Activated naive CD8-positive, alpha-beta T cell treated with anti-CD3 and anti-CD28 coated beads, Interleukin-2, amount 50 U/mL, for 24 hours (primary cell): ENCODE data around the gene INPP4B.
"Not testable (repeated sequence)": the region's sequence is repeated elsewhere in the genome, so short reads cannot be mapped to it uniquely, and the experiment has no call there.

Experiments
- ATAC-seq: fragments of 150-1000 bp; cut with Tn5 transposase; one replicate; pipeline ENCODE4 v1.10.0; 2021
- DNase-seq: peaks from one replicate; pipeline ENCODE4 v3.0.0; 2021
- H3K27ac Mint-ChIP-seq: one replicate; pipeline ENCODE4 v1.8.0; 2021; ENCODE audit warnings: mild to moderate bottlenecking, mixed read lengths
- H3K27me3 Mint-ChIP-seq: one replicate; pipeline ENCODE4 v1.8.0; 2021; ENCODE audit warnings: mixed read lengths
- H3K36me3 Mint-ChIP-seq: one replicate; pipeline ENCODE4 v1.8.0; 2021; ENCODE audit warnings: low read depth, mixed read lengths
- H3K4me1 Mint-ChIP-seq: one replicate; pipeline ENCODE4 v1.8.0; 2021; ENCODE audit warnings: mixed read lengths
- H3K4me3 Mint-ChIP-seq: one replicate; pipeline ENCODE4 v1.8.0; 2021; ENCODE audit warnings: mild to moderate bottlenecking, moderate library complexity, mixed read lengths
- H3K9me3 Mint-ChIP-seq: one replicate; pipeline ENCODE4 v1.8.0; 2021; ENCODE audit warnings: mixed read lengths

The INPP4B gene

DNA sequence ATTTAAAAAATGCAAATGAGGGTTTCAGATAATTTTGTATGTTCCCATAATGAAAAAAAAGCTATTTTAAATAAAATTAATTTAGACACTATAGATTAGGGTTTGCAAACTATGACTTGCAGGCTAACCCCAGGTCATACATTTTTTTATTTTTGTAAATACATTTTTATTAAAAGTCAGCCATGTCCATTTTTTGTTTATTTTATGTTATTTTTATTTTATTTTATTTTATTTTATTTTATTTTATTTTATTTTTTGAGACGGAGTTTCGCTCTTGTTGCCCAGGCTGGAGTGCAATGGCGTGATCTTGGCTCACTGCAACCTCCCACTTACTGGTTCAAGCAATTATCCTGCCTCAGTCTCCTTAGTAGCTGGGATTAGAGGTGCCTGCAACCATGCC, 749.1 kb downstream of the INPP4B start:
- H3K27me3 Mint-ChIP-seq: no peaks in the 10 kb centered on the region
- DNase-seq: no peak
- H3K9me3 Mint-ChIP-seq: no peaks in the 10 kb centered on the region
- peaks cover 5% of the 10 kb centered on the region for H3K4me1 Mint-ChIP-seq
- no peak for ATAC-seq
- H3K4me3 Mint-ChIP-seq: no peak overlapping the region
- H3K36me3 Mint-ChIP-seq: peaks cover 39% of the 10 kb centered on the region
- no peak overlapping the region for H3K27ac Mint-ChIP-seq

DNA sequence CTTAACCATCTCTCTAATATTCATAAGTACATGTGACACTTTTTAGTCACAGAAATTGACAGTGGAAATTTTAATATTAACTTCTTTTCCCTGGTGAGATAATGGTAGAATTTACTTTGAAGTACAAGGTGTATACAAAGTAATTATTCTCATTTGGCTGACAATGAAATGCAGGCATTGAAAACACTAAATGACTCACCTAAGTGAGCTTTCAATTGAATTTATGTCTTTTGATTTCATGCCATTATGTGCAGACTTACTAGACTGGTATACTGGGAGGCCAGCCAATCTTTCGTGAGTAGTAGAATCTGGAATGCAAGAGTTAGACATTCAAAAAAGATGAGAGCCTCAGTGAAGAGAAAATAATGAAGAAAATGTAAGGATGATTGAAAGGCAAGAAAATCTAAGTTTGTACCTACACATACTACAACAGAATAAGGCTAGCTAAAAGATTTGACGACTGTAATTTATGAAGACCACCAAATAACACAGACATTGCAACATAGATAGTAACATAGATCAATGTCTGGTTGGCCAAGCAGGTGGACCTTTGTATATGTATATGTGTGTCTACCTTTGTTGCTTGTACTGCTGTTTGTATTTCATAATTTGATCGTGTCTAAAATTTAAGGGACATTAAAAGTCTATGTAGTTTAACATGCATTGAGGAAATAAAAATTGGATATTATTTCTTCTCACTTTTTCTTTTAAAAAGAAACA, 750.1 kb downstream of the INPP4B start:
- Mint-ChIP-seq H3K27me3 (no peaks in the 10 kb centered on the region), H3K4me3 (no peak overlapping the region), H3K36me3 (peaks cover 33% of the 10 kb centered on the region), H3K9me3 (no peaks in the 10 kb centered on the region), H3K4me1 (peaks cover 5% of the 10 kb centered on the region), H3K27ac (no peak overlapping the region)
- ATAC-seq: no peak
- DNase-seq: no peak

DNA sequence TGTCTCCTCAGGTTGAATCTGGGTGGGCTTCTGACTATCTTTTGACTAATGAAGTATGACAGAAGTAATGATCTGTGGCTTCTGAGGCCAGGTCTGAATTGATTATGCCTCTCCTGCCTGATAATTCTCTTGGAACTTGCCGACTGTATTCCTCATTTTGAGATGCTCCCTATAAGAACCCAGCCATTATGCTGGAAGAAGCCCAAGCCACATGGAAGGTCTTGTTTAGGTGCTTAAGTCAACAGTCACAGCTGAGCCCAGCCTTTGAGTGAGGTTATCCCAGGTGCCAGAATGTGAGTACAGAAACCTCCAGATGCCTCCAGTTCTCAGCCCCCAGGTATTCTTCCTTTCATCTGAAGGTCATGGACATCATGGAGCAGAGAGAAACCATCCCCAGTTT, 753.2 kb downstream of the INPP4B start:
- Mint-ChIP-seq H3K27me3 (no peaks in the 10 kb centered on the region), H3K4me1 (peaks cover 1% of the 10 kb centered on the region), H3K36me3 (peaks cover 24% of the 10 kb centered on the region), H3K4me3 (no peak overlapping the region), H3K9me3 (no peaks in the 10 kb centered on the region), H3K27ac (no peak overlapping the region)
- ATAC-seq (no peak), DNase-seq (no peak)

DNA sequence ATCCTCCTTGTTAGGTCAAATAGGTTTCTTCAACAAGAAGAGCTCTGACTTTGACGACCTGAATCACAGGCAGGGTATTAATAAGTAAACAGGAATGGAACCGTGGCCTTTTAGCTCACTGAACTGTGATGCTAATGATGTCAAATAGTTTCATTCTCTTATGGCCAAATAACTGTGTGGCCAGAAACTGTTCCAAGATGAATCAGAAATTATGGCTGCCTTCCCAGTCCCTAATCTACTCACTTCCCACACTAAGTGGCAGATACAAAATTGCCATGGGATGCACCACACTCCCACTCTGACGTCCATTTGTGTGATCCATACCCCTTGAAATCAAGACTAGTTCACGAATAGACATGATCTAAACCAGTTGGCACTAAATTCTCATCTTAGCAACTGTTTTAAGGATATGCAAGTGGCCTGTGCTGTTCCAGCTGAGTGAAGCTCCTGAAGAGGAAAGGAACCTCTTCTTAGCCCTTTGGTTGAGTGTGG, 754.4 kb downstream of the INPP4B start:
- H3K27ac Mint-ChIP-seq: no peak overlapping the region
- no peaks in the 10 kb centered on the region for H3K4me1 Mint-ChIP-seq
- peaks cover 26% of the 10 kb centered on the region for H3K36me3 Mint-ChIP-seq
- no peak overlapping the region for H3K4me3 Mint-ChIP-seq
- no peaks in the 10 kb centered on the region for H3K27me3 Mint-ChIP-seq
- DNase-seq (no peak), ATAC-seq (no peak)
- no peaks in the 10 kb centered on the region for H3K9me3 Mint-ChIP-seq

DNA sequence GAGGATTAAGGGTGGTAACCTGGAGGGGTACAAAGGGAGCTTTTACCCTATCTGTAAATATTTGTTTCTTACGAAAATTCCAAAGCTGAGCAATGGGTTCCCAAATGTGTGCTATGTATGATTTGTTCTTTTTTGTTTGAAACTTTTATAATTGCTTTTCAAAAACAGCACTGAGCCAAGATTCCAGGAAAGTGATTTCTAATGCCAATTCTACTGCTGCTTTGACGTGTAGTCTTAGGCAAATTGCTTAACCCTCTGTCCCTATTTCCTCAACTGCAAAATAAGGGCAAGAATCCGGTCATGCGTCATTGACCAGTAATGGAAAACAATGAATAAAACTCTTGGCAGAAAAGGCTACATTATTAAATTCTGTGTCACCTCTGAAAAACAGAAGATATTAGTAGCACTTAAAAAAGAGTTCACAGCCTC, 755.0 kb downstream of the INPP4B start:
- H3K27ac Mint-ChIP-seq: no peak overlapping the region
- no peaks in the 10 kb centered on the region for H3K9me3 Mint-ChIP-seq
- peaks cover 29% of the 10 kb centered on the region for H3K36me3 Mint-ChIP-seq
- H3K4me3 Mint-ChIP-seq: no peak overlapping the region
- H3K4me1 Mint-ChIP-seq: no peaks in the 10 kb centered on the region
- H3K27me3 Mint-ChIP-seq: no peaks in the 10 kb centered on the region
- no peak for DNase-seq
- ATAC-seq: no peak

DNA sequence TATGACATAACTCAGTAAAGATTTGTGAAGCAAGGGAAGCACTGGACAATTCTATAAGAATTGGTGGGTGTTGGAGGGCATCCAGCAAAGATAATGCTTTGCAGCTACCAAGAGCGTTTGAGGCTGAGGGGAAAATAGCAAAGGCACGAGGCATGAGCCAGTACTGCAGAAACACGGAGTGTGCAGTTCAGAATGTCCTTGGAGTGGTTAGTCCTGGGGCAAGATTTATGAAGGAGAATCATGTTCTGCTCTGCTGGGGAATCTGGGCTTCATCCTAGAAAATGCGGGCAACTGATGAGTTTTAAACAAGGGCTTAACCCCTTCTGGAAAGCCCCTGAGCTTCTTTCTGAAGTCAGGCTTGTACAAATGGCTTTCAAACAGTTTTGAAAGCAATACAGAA, 757.2 kb downstream of the INPP4B start:
- Mint-ChIP-seq H3K36me3 (peaks cover 23% of the 10 kb centered on the region), H3K27me3 (no peaks in the 10 kb centered on the region), H3K4me3 (no peak overlapping the region), H3K27ac (no peak overlapping the region), H3K4me1 (no peaks in the 10 kb centered on the region), H3K9me3 (no peaks in the 10 kb centered on the region)
- DNase-seq (no peak), ATAC-seq (no peak)

DNA sequence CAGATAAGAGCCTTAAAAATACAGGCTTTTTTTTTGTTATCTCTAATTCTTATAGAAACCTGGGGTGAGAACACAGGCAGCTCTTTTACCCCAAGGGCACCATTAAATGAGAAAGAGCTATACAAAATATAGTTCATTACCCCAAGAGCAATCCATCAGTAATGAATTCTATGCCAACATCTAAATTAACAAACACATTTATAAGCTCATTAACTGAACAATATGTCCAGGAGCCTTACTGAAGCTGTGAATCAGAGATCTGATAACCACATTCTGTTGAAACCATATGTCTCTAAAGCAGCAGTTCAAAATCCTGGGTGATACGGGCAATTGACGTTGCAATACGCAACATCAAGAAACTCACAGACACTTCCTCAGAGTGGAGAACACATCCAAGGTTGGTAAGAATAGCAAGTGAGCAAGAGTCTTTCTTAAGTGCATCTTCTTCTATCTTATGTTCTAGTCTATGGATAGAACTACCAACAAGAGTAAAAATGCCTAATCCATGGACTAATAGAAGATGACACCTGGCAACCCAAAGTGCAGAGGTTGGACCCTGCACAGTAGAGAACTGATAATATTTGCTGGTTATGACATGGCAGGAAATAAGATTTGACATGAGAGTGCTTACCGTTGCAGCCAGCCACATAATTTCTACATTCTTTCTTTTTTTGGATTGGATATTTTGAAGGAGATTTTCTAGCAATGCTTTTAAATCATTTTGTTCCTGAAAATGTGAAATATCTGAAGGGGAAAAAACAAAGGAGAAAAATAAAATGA, 760.4 kb downstream of the INPP4B start:
- Mint-ChIP-seq H3K27ac (no peak overlapping the region), H3K27me3 (no peaks in the 10 kb centered on the region), H3K9me3 (no peaks in the 10 kb centered on the region), H3K4me1 (no peaks in the 10 kb centered on the region), H3K4me3 (no peak overlapping the region), H3K36me3 (peaks cover 32% of the 10 kb centered on the region)
- no peak for DNase-seq
- no peak for ATAC-seq

DNA sequence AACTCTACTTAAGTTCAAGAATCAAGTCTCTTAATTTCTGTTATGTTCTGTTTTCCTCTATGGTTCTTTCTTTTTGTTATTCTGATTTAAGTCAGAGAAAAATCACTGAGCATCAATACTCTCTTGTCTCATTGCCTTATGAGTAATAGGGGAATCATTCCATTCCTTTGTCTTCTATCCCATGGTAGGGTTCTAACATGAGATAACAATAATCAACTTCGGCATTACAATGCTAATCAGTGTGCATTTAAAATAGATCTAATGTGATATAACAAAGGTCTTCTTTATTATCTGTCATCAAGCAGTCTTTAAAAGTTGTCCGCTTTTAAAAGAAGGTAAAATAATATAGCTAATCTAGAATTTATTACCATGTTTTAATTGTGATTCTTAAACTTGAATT, 762.8 kb downstream of the INPP4B start:
- ATAC-seq (no peak), DNase-seq (no peak)
- no peaks in the 10 kb centered on the region for H3K9me3 Mint-ChIP-seq
- no peaks in the 10 kb centered on the region for H3K27me3 Mint-ChIP-seq
- H3K4me1 Mint-ChIP-seq: no peaks in the 10 kb centered on the region
- no peak overlapping the region for H3K4me3 Mint-ChIP-seq
- H3K36me3 Mint-ChIP-seq: peaks cover 35% of the 10 kb centered on the region
- no peak overlapping the region for H3K27ac Mint-ChIP-seq

DNA sequence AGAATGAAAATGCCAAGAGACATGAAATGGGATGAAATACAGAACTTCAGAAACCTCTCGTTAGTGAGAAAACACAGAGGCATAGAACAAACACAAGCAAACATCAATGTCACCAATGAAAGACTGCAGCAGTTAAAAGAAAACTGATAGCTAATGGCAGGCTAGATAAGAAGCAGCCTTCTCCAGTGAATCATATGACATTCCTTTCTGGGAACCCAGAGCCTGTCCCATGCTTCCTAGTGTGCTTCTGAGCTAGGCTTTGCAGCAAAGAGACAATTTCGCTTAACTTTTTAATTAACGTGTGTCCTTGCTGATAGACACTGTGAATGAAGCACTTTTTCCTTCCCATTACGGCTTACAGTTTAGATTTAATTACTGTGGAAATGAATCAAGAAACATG, 765.1 kb downstream of the INPP4B start:
- Mint-ChIP-seq H3K27ac (no peak overlapping the region), H3K4me3 (no peak overlapping the region), H3K27me3 (no peaks in the 10 kb centered on the region), H3K36me3 (peaks cover 41% of the 10 kb centered on the region), H3K4me1 (no peaks in the 10 kb centered on the region), H3K9me3 (no peaks in the 10 kb centered on the region)
- no peak for DNase-seq
- no peak for ATAC-seq

DNA sequence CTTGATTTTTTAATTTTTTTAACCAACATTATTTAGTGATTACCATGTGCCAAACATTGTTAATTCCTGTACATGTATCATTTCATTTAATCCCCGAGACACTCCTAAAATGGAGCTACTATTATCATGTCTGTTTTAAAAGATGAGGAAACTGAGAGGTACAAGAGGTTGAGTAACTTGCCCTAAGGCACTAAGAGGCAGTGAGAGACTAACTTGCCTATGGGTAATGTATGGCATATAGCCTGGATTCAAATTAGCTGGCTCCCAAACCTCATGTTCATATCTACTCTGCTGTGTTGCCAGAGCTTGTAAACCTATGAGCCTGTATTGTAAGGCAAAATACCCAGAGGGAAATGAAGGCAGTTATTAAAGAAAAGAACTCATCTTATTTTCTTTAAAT, 766.1 kb downstream of the INPP4B start:
- no peaks in the 10 kb centered on the region for H3K4me1 Mint-ChIP-seq
- no peaks in the 10 kb centered on the region for H3K27me3 Mint-ChIP-seq
- no peak overlapping the region for H3K27ac Mint-ChIP-seq

DNA sequence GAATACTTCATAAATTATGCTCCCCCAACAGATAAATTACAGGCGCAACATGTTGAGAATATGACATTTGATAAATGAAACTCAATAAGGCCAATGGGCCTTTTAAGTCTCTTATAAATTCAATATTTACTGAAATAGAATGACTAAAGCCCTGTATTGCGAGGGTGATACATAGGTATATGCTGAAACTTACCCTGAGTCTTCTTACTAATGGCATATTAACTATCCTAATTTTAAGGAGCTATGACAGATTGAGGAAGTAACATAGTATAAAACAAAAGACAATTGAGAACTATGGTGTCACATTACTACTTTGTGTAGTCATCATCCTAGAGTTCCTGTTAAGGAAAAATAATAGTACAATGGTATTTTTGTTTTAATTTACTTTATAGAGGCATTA, 769.1 kb downstream of the INPP4B start:
- no peak for ATAC-seq
- Mint-ChIP-seq H3K4me1 (no peaks in the 10 kb centered on the region), H3K27me3 (no peaks in the 10 kb centered on the region), H3K36me3 (peaks cover 56% of the 10 kb centered on the region), H3K4me3 (no peak overlapping the region), H3K9me3 (no peaks in the 10 kb centered on the region), H3K27ac (no peak overlapping the region)
- DNase-seq: no peak

More for the DNA sequence above, 766.1 kb downstream of the INPP4B start:
- DNase-seq: no peak
- H3K9me3 Mint-ChIP-seq: no peaks in the 10 kb centered on the region
- peaks cover 39% of the 10 kb centered on the region for H3K36me3 Mint-ChIP-seq
- ATAC-seq: no peak
- H3K4me3 Mint-ChIP-seq: no peak overlapping the region

DNA sequence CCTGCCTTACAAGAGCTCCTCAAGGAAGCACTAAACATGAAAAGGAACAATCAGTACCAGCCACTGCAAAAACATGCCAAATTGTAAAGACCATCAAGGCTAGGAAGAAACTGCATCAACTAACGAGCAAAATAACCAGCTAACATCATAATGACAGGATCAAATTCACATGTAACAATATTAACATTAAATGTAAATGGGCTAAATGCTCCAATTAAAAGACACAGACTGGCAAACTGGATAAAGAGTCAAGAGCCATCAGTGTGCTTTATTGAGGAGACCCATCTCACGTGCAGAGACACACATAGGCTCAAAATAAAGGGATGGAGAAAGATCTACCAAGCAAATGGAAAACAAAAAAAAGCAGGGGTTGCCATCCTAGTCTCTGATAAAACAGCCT, 777.8 kb downstream of the INPP4B start:
- H3K4me1 Mint-ChIP-seq, H3K27ac Mint-ChIP-seq, ATAC-seq, H3K4me3 Mint-ChIP-seq, DNase-seq, H3K27me3 Mint-ChIP-seq: not testable (repeated sequence)
- H3K9me3 Mint-ChIP-seq: peaks cover 33% of the 10 kb centered on the region
- H3K36me3 Mint-ChIP-seq: peaks cover 62% of the 10 kb centered on the region

DNA sequence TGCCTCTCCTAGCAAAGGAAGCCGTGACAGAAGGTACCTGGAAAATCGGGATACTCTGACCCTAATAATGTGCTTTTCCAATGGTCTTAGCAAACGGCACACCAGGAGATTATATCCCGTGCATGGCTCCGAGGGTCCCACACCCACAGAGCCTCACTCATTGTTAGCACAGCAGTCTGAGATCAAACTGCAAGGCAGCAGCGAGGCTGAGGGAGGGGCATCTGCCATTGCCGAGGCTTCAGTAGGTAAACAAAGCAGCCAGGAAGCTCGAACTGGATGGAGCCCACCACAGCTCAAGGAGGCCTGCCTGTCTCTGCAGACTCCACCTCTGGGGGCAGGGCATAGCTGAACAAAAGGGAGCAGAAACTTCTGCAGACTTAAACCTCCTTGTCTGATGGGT, 779.5 kb downstream of the INPP4B start:
- Mint-ChIP-seq H3K9me3 (peaks cover 33% of the 10 kb centered on the region), H3K36me3 (peaks cover 60% of the 10 kb centered on the region)
- H3K27me3 Mint-ChIP-seq, H3K4me1 Mint-ChIP-seq, DNase-seq, ATAC-seq, H3K27ac Mint-ChIP-seq, H3K4me3 Mint-ChIP-seq: not testable (repeated sequence)

DNA sequence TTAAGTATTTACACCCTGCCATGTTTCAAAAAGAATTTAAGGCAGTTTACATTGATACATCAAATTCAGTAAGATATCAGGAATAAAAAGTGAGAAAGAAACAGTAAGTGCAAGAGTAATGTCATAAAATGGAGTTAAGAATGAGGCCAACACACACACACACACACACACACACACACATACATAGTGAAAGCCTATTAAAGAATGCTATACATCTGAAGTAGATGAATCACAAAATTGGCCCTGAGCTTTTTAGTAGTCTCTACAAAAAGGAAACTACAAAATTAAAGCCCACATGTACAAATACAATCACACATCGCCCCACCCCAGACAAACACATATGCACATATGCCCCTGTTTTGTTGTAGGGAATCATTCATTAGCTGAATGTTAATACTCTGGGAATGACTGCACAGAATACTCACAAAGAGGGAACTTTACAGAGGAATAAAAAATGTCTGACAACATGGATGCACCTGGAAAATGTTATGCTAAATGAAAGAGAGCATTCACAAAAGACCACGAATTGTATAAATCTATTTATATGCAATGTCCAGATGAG, 780.9 kb downstream of the INPP4B start:
- Mint-ChIP-seq H3K36me3 (peaks cover 52% of the 10 kb centered on the region), H3K27ac (no peak overlapping the region), H3K4me1 (peaks cover 7% of the 10 kb centered on the region), H3K4me3 (no peak overlapping the region), H3K9me3 (peaks cover 25% of the 10 kb centered on the region), H3K27me3 (no peaks in the 10 kb centered on the region)
- ATAC-seq (no peak), DNase-seq (no peak)

DNA sequence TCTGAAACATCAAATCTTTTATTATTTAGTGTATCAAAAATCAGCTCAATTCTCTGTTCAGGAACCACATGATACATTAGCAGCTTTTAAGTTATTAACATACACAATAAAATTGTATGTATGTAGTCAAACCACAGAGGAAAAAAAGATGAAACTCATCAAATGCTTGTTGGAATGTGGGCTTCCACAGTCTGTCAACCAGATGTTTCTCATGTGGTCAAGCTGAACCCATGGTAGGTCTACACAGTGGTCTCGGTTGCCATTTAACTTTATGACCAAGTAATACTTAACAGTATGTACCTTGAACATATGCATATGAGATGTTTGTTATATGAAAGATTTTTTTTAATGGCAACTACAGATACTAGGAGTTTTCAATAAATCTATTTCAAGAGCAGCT, 781.9 kb downstream of the INPP4B start:
- H3K27me3 Mint-ChIP-seq: no peaks in the 10 kb centered on the region
- no peak overlapping the region for H3K27ac Mint-ChIP-seq
- no peak overlapping the region for H3K4me3 Mint-ChIP-seq
- DNase-seq (no peak), ATAC-seq (no peak)
- peaks cover 7% of the 10 kb centered on the region for H3K4me1 Mint-ChIP-seq
- peaks cover 15% of the 10 kb centered on the region for H3K9me3 Mint-ChIP-seq
- H3K36me3 Mint-ChIP-seq: peaks cover 42% of the 10 kb centered on the region
